Measurements from ENCODE around the gene L3MBTL4.

The L3MBTL4 gene

DNA sequence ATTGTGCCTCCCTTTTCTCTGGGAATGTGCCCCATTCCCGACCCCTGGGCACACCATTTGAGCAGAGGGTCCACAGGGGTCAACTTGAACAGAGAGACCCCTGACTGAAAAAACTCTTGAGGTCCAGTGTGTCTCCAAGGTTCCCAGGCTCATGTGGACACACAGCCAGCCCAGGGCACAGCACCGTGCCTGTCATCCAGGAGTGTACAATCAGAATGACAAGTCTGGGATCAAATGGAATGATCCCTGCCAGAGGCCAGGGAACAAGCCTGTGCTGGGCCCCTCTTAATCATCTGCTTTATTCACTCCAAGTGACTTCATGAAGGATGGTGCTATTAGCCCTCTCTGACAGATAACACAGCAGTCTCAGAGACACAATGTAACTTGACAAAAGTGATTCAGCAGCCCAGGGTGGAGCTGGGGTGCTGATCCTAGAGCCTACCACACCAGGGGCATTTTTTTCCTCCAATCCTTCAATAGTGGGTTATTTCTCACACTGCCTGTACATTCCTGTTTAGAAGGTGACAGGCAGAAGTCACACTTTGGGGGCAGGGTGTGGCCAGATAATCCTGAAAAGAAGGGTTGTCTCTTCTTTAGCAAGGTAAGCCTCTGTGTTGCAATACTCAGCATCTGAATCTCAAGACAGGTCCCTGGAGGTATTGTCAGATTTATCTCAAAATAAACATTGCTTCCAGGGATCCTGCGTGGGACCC is 435.4 kb downstream of the L3MBTL4 start:
- TF ChIP-seq CTCF (IDR thresholded peaks at IDR 0.05; ENCODE audit: low read depth, low read length, missing control alignments): no peak
- no peak overlapping the region for H3K4me3 ChIP-seq (ENCODE audit: low read depth, low read length)
- DNase-seq (ENCODE audit: low read depth): no peak

GRCh38 chr18:5977022-5977421 is 437.7 kb downstream of the L3MBTL4 start:
- no peak for DNase-seq (ENCODE audit: low read depth)
- no peak overlapping the region for H3K4me3 ChIP-seq (ENCODE audit: low read depth, low read length)
- TF ChIP-seq CTCF (IDR thresholded peaks at IDR 0.05; ENCODE audit: low read depth, low read length, missing control alignments): no peak

DNA sequence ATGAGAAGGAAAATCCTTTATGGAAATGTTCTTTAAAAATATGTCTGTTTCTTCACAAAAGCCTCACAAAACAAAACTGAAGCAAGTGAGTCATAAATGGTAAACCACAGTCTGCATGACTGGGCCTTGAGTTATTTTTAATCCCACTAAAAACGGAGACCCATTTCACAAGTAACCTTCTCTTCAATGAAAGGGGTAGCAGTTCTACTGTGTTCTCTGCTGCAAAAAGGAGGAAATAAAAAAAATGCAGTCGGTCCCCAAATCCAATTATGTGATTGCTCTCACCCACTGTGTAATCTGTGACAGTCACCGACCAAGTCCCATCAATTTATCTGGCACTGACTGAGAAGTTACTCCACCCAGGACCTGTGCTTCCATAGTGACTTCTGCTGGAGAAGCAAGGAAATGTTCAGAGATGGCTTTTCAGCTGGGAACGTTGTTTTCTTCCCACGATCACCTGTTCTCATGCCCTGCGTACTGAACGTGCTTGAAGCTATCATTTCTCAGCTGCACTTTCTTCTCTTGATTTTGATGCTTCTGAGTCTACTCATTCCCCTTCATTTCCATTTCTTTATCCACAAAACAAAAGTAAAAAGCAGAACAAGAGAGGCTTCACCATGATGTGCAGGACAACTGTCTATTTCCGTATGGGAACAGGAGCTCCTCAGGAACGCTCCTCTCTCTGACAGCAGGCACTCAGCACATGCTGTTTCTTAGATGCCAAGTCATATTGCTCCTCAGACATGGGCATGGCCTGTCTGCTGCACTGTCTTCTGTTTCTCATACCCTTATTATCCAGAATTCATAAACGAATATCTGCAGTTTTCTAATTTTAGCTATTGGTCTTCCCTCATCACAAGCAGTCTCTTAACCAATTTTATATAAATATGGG is 439.4 kb downstream of the L3MBTL4 start:
- no peak for TF ChIP-seq CTCF (IDR thresholded peaks at IDR 0.05; ENCODE audit: low read depth, low read length, missing control alignments)
- peak overlapping the region; percentile 37 for H3K4me3 ChIP-seq (ENCODE audit: low read depth, low read length)
- peak; percentile 78 for DNase-seq (ENCODE audit: low read depth)

- no peak for DNase-seq (ENCODE audit: low read depth)
- TF ChIP-seq CTCF (IDR thresholded peaks at IDR 0.05; ENCODE audit: low read depth, low read length, missing control alignments): no peak
- no peak overlapping the region for H3K4me3 ChIP-seq (ENCODE audit: low read depth, low read length)
Observed at GRCh38 chr18:5974696-5975095, 440.0 kb downstream of the L3MBTL4 start.

- DNase-seq (ENCODE audit: low read depth): no peak
- no peak for TF ChIP-seq CTCF (IDR thresholded peaks at IDR 0.05; ENCODE audit: low read depth, low read length, missing control alignments)
- no peak overlapping the region for H3K4me3 ChIP-seq (ENCODE audit: low read depth, low read length)
Observed at GRCh38 chr18:5973099-5973498, 441.6 kb downstream of the L3MBTL4 start.

GRCh38 chr18:5972298-5972697 is 442.4 kb downstream of the L3MBTL4 start:
- TF ChIP-seq CTCF (IDR thresholded peaks at IDR 0.05; ENCODE audit: low read depth, low read length, missing control alignments): no peak
- peak; percentile 63 for DNase-seq (ENCODE audit: low read depth)
- no peak overlapping the region for H3K4me3 ChIP-seq (ENCODE audit: low read depth, low read length)

Measured in GM12864 (cell line).